Cerebellar nuclear complex (tissue), 1 donor: ENCODE results near the gene MAP1LC3C.

ENCODE experiments used
- DNase-seq, 2 experiments: peaks; one replicate each; lab custom pipeline; 2025; lab: John Stamatoyannopoulos, UW

The MAP1LC3C gene

GRCh38 chr1:241999026-241999425 lies at the start of gene MAP1LC3C:
Gene MAP1LC3C, minus strand, starts transcription at chr1:241999098. Its CDS starts 90 bp downstream, at chr1:241999008.
- DNase-seq: no peak

GRCh38 chr1:242043165-242043564 lies 44.3 kb upstream of the MAP1LC3C start:
- no peak for DNase-seq

- no peak for DNase-seq
These were observed 35.5 kb upstream of the MAP1LC3C start for GRCh38 chr1:242034392-242034791.

- DNase-seq: no peak
These were observed 34.5 kb upstream of the MAP1LC3C start for GRCh38 chr1:242033447-242033846.

GRCh38 chr1:242030071-242030470 lies 31.2 kb upstream of the MAP1LC3C start:
- no peak for DNase-seq

- DNase-seq: no peak
These were observed 26.8 kb upstream of the MAP1LC3C start for GRCh38 chr1:242025681-242026080.

- DNase-seq: no peak
These were observed 24.9 kb upstream of the MAP1LC3C start for GRCh38 chr1:242023805-242024204.

GRCh38 chr1:242019018-242019417 lies 20.1 kb upstream of the MAP1LC3C start:
- no peak for DNase-seq

- DNase-seq: no peak
These were observed 18.8 kb upstream of the MAP1LC3C start for GRCh38 chr1:242017580-242018233.

GRCh38 chr1:242016479-242016878 lies 17.6 kb upstream of the MAP1LC3C start:
- no peak for DNase-seq

- no peak for DNase-seq
These were observed 13.2 kb upstream of the MAP1LC3C start for GRCh38 chr1:242011894-242012660.

GRCh38 chr1:242008826-242009495 lies 10.1 kb upstream of the MAP1LC3C start:
- DNase-seq: no peak

GRCh38 chr1:242006976-242007375 lies 8.1 kb upstream of the MAP1LC3C start:
- no peak for DNase-seq

GRCh38 chr1:242005866-242006535 lies 7.1 kb upstream of the MAP1LC3C start:
- no peak for DNase-seq

- DNase-seq: no peak
These were observed 6.0 kb upstream of the MAP1LC3C start for GRCh38 chr1:242004751-242005495.

GRCh38 chr1:242002510-242002909 lies 3.6 kb upstream of the MAP1LC3C start:
- DNase-seq: no peak

GRCh38 chr1:242002072-242002471 lies 3.2 kb upstream of the MAP1LC3C start:
- no peak for DNase-seq

- DNase-seq: no peak
These were observed 1.5 kb upstream of the MAP1LC3C start for GRCh38 chr1:242000434-242000833.

- no peak for DNase-seq
These were observed 431 bp downstream of the MAP1LC3C start for GRCh38 chr1:241998412-241998921.

- no peak for DNase-seq
These were observed 1.4 kb downstream of the MAP1LC3C start for GRCh38 chr1:241997401-241997998.

GRCh38 chr1:241994171-241994570 lies 4.7 kb downstream of the MAP1LC3C start:
- DNase-seq: no peak
